Measurements from ENCODE around the gene KCP.

The KCP gene

DNA sequence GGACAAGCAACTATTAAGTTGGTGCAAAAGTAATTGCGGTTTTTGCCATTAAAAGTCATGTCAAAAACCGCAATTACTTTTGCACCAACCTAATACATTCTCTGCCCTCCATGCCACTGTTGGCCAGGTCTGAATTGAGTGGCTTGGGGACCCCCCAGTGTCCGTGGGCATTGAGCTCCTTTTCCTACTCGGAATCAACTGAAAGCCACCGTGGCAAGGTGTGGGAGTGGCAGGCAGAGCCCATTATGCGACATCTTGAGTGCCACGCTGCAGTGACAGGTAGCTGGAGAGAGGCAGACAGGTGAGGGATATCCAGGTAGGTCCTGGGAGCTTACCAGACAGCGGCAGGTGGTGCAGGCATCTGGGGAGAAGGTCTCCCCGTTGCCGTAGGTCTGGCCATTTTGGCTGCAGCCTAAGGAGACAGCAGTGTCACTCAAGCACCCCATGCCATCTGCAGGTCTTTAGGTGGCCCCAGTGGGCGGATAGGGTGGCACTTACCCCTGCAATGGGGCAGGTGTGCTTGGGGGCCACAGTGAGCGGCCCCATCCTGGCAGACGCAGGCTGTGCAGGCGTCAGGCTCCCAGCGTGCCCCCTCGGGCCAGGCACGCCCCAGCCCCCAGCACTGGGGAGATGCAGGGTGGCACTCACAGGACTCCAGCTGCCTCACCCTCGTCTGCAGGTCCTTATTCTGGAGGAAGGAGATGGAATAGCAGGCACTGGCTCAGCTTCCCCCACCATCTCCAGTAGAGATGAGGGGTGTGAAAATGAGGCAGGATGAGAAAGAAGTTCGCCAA, 3.5 kb downstream of the KCP start:
- Mint-ChIP-seq H3K4me3 (no peak overlapping the region), H3K27ac (no peak overlapping the region), H3K4me1 (peaks cover 14% of the 10 kb centered on the region), H3K27me3 (peaks cover 84% of the 10 kb centered on the region), H3K9me3 (no peaks in the 10 kb centered on the region)
- ATAC-seq: no peak
- DNase-seq: no peak

DNA sequence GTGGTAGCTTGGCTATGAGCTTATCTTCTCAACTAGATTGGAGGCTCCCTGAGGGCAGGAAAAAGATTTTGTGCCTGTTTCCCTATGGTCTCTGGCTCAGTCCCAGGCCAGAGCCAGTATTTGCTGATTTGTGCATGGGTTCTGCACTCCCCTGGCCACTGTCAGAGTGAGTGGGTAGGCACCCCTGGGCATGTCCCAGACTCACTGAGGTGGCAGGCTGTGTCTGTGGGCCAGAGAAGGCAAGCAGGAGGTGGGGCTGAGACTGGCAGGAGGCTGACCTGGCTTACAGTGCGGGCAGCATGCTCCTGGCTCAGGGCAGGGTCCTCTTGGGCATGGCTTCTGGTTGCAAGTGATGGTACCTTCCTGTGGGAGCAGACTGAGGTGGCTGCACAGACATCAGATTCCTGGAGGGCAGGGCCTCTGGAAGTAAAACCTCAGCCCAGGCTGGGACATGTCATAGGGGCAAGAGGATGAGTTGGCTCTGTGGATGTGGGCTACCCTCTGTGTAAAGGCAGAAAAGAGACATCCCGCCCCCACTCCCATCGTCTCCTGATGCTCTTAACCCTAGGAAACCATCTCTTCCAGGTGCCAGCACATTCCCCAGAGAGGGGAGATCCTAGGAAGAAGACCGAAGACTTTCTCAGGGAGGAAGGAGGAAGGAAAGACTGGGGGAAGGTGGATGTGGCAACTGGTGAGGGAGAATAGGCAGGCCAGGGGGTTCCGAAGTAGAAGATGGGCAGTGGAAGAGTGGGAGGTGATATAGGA, 4.3 kb downstream of the KCP start:
- DNase-seq: no peak
- Mint-ChIP-seq H3K4me1 (peaks cover 14% of the 10 kb centered on the region), H3K9me3 (no peaks in the 10 kb centered on the region), H3K27me3 (peaks cover 82% of the 10 kb centered on the region), H3K4me3 (no peak overlapping the region), H3K27ac (no peak overlapping the region)
- ATAC-seq: no peak

DNA sequence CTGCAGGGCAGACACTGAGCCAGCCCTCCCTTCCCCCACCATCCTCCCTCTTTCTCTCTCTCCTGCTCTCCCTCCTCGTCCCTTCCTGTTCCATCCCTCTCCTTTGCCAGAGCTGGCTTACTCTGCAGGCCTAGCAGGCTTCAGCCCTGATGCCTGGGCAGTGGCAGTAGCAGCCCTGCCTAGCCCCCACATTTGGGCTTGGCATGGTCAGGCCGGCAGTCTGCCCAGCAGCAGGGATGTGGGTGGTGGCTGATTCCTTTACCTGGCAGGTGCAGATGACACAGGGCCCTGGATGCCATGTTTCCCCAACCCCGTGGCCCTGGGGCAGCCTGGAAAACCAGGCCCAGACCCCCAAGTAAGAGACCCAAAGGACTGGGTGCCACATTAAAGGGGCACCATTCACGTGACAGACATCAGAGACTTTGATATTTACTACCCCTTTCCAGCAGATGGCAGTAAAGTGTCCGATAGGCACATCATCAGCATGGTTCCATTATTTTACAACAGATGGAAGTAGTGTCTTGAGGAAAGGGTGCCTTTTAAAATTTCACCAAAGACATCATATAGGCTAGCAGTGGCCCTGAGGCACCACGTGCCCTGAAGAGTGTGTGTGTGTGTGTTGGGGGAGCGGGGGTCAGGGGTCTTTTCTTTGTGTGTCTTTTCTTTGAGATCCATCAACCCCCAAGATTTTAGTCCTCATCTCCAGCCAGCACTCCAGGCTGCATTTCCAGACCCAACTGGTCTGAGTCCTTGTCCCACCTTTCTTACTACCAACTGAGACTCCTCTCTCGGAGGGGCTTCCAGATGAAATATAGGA, 5.9 kb downstream of the KCP start:
- Mint-ChIP-seq H3K4me3 (no peak overlapping the region), H3K27ac (peak overlapping the region in 1 of 2 donors; percentile 8), H3K9me3 (no peaks in the 10 kb centered on the region), H3K27me3 (peaks cover 66% of the 10 kb centered on the region), H3K4me1 (peaks cover 6% of the 10 kb centered on the region)
- ATAC-seq: peak; percentile 70
- DNase-seq: peak in 1 of 2 donors; percentile 36

DNA sequence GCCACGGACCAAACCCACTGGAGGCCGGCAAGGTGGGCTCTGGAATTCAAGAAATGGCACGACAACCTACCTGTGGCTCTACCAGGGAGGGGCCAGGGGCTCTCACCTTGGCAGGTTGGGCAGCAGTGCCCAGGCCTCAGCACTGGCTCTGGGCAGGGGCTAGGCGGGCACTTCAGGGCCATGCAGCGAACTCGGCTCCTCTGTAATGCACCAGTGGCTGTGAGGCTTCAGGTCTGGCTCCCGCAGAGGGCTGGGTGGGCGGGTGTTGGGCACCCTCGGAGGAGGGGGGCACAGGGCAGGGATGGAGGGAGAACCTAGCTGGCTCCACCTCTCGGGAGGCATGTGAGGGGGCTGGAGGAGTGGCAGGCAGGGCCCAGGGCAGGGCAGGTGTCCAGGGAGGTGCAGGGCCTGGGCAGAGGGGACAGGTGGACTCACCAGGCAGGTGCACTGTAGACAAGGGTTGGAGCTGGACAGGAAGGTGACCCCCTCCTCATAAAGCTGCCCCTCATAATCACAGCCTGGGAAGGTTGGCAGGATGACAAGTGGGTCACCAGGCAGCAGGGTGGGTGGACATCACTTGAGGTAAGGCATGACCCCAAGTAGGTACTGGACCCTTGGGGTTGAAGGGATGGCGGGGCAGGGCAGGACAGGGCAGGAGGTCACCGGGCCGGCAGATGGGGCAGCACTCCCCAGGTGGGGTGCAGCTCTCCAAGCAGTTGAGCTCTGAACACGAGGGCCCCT, 6.7 kb downstream of the KCP start:
- peaks cover 0 to under 1% of the 10 kb centered on the region in 2 donors for H3K9me3 Mint-ChIP-seq
- H3K27me3 Mint-ChIP-seq: peaks cover 58% of the 10 kb centered on the region
- DNase-seq (no peak), ATAC-seq (peak; percentile 29)
- H3K27ac Mint-ChIP-seq: no peak overlapping the region
- H3K4me1 Mint-ChIP-seq: peaks cover 4% of the 10 kb centered on the region
- no peak overlapping the region for H3K4me3 Mint-ChIP-seq

DNA sequence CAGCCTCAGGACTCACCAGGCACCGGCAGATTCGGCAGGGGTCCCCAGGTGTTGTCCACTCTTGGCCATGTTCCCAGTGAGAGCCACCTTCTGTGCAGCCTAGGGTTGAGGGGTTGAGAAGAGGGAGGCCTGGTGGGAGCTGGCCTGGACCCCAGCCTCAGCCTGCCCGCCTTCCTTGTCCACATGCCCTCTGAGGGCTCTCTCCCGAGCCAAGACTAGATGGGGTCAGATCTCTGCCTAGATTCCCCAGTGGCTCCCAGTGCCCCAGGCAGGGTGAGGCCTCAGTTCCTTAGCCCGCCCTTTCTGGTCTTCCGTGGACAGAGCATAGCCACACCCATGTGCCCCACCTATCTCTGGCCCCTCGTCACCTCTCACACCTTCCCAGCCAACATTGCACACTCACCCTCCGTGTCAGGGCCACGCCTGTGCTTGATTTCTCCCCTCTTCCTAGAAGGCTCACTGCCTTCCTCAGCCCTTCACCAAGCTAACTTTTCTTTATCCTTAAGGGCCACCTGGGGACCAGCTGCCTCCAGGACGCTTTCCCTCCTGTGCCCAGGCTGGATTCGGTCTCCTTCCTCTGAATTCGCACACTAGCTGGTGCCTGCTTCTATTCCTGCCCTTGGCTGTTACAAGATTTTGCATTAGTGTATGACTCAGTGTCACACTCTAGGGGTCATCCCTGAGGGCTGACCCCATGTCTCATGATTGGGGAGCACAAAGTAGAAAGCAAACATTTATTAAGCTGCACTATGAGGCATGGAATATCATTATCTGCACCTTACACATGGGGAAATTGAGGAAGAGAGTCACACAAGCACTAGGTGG, 7.5 kb downstream of the KCP start:
- Mint-ChIP-seq H3K9me3 (peaks cover 4 to 7% of the 10 kb centered on the region in 2 donors), H3K27ac (peak overlapping the region in 1 of 2 donors; percentile 45), H3K27me3 (peaks cover 50% of the 10 kb centered on the region), H3K4me1 (peaks cover 4% of the 10 kb centered on the region), H3K4me3 (no peak overlapping the region)
- ATAC-seq (no peak), DNase-seq (no peak)

DNA sequence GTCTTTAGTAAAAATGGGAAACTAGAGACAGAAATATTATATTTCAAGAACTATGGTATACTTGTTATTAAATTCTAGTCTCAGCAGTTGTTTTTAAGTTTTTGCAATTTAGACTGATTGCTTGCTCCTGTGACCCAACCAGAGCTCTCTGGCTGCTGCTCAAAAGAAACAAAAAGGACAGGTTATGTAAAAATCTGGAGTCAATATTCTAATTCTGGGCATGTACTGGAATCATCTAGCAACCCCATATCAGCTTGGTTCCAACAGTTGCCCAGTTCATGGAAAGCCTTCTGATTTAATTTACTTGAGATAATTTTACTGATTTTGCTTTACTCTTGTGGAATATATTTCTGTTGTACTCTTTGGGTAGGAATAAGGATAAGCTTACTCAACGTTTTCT, 10.3 kb downstream of the KCP start:
- Mint-ChIP-seq H3K4me1 (peaks cover 4% of the 10 kb centered on the region), H3K4me3 (no peak overlapping the region), H3K27me3 (peaks cover 23% of the 10 kb centered on the region), H3K27ac (no peak overlapping the region), H3K9me3 (peaks cover 4 to 7% of the 10 kb centered on the region in 2 donors)
- DNase-seq: no peak
- ATAC-seq: no peak

DNA sequence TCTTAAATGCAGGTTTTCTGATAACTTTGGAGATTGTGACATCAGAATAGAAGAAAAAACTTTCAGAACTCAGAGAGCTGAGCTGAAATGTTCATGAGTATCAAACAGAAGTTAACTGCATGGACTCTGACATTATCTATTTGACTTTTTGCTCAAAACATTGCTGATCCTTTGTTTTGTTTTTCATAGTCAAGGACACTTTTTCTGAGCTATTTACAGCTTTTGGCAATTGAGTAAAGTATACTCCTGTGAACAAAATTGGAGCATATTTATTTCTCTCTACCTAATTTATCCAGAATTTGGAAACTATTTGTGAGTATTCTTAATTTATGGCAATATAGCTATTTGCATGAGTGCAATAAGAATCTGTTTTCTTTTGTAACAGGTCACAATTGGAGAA, 11.1 kb downstream of the KCP start:
- no peak for ATAC-seq
- Mint-ChIP-seq H3K27me3 (peaks cover 21% of the 10 kb centered on the region), H3K27ac (no peak overlapping the region), H3K4me3 (no peak overlapping the region), H3K4me1 (peaks cover 2% of the 10 kb centered on the region), H3K9me3 (peaks cover 4 to 7% of the 10 kb centered on the region in 2 donors)
- DNase-seq: no peak

DNA sequence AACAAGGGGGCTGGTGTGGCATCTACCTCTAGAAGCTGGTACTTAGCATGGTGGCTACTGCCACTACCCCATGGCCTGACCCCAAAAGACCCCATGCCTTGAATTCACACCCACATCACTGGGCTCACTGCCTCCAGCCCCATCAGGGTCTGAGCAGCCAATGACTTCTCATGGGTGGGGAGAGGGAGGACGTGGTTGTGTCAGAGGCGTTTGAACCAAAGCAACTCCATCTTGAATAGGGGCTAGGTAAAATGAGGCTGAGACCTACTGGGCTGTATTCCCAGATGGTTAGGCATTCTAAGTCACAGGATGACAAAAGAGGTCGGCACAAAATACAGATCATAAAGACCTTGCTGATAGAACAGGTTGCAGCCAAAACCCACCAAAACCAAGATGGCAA, 15.2 kb downstream of the KCP start:
- H3K27ac Mint-ChIP-seq: no peak overlapping the region

DNA sequence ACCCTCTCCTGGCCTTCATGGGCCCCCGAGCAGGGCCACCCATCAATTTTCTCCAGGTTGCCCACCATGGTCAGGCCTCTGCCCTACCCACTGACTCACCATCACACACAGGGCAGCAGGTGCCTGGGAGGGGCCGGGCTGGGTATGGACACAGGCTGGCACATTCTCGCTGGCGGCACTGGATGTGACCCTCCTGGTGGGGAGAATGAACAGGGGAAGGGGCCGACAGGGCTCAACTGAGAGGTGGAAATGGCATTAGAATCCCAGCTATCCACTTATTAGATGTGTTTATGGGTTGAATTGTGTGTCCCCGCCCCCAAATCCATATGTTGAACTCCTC, 16.4 kb downstream of the KCP start:
- DNase-seq (no peak), ATAC-seq (no peak)
- Mint-ChIP-seq H3K9me3 (peaks cover 4 to 7% of the 10 kb centered on the region in 2 donors), H3K27ac (no peak overlapping the region), H3K27me3 (peaks cover 15% of the 10 kb centered on the region), H3K4me3 (no peak overlapping the region), H3K4me1 (no peaks in the 10 kb centered on the region)

More for the DNA sequence above, 15.2 kb downstream of the KCP start:
- H3K4me1 Mint-ChIP-seq: no peaks in the 10 kb centered on the region
- H3K9me3 Mint-ChIP-seq: peaks cover 4 to 7% of the 10 kb centered on the region in 2 donors
- peaks cover 15% of the 10 kb centered on the region for H3K27me3 Mint-ChIP-seq
- DNase-seq (no peak), ATAC-seq (no peak)
- no peak overlapping the region for H3K4me3 Mint-ChIP-seq

DNA sequence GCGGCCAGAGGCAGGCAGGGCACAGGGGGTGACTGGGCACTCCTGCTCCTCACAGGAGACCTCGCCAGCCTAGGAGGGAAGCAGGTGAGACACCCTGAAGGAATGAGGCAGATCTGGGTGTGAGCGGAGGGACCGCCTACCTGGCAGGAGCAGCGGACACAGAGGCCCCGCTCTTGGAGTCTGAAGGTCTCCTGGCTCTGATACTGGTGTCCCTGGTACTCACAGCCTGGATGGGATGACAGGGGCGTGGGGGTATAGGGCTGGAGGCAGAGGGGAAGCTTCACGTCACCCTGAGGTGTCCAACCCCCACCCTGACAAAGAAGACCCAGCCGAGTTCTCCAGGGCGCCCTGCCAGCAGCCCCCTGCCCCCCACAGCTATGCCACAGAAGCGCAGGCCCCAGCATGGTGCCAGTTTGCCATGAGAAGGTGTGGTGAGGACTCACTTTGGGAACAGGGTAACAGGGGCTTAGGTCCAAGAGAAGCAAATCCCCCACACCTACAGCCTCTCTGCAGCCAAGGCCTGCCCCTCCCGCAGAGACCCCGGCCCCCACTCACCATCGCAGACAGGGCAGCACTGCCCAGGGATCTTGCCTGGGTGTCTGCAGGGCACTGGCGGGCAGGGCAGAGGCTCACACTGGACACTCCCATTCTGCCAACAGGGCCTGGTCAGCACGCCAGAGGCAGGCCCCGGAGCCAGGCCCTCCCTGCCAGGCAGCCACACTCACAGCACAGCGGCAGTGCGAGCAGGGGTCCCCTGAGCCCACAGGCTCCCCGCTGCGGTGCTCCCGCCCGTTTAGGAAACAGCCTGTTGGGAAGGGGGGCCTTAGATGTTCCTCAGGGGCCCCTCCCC, 17.0 kb downstream of the KCP start:
- H3K4me1 Mint-ChIP-seq: no peaks in the 10 kb centered on the region
- H3K27ac Mint-ChIP-seq: no peak overlapping the region
- peaks cover 2 to 3% of the 10 kb centered on the region in 2 donors for H3K9me3 Mint-ChIP-seq
- ATAC-seq: no peak
- H3K4me3 Mint-ChIP-seq: no peak overlapping the region
- H3K27me3 Mint-ChIP-seq: peaks cover 15% of the 10 kb centered on the region
- no peak for DNase-seq

DNA sequence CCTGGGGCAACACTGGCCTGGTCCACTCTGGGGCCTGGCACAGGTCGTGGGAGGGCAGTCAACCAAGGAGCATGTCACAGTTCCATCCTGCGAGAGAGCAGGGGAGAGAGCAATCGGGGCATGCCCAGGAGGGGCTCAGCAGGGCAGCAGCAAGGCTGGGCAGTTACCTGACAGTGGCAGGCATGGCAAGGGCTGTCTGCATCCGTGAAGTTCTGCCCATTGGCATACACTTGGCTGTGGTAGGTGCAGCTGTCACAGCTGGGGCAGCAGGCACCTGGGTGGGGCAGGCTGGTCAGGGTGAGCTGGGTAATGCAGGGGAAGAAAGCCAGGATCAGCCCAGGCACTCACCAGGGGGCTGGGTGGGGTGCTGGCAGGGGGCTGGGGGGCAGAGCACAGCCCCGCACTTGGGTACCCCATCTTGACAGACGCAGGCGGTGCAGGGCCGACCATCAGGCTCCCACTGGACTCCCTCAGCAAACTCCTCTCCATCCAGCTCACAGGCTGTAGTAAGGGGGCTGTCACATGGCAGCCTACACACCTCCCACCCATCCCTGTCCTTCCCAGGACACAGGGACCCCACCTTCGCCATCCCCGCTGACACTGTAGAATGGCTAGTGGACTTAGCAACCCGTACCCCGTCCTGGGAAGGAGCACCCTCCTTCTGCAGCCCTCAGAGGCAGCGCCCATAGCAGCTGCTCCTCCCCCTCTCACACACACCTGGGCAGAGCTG, 17.8 kb downstream of the KCP start:
- peaks cover 15% of the 10 kb centered on the region for H3K27me3 Mint-ChIP-seq
- H3K9me3 Mint-ChIP-seq: no peaks in the 10 kb centered on the region
- H3K27ac Mint-ChIP-seq: no peak overlapping the region
- DNase-seq (no peak), ATAC-seq (peak; percentile 11)
- H3K4me1 Mint-ChIP-seq: no peaks in the 10 kb centered on the region
- H3K4me3 Mint-ChIP-seq: no peak overlapping the region

DNA sequence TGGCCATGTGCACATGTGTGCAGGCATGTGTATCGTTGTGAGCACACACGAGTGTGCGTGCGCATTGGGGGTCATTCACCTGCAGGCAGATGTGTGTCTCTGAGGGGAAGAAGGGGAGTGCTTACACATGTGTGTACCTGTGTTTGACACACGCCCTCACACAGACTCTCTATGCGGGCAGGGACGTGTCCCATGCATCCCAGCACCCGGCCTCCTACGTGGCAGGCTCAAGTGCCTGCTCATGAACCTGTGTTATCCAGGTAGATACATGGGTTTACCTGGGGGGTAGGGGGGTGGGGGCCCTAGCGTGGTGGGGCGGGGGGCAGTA, 18.6 kb downstream of the KCP start:
- no peak for DNase-seq
- Mint-ChIP-seq H3K4me3 (no peak overlapping the region), H3K9me3 (no peaks in the 10 kb centered on the region), H3K4me1 (no peaks in the 10 kb centered on the region), H3K27ac (no peak overlapping the region), H3K27me3 (peaks cover 15% of the 10 kb centered on the region)
- ATAC-seq: no peak

DNA sequence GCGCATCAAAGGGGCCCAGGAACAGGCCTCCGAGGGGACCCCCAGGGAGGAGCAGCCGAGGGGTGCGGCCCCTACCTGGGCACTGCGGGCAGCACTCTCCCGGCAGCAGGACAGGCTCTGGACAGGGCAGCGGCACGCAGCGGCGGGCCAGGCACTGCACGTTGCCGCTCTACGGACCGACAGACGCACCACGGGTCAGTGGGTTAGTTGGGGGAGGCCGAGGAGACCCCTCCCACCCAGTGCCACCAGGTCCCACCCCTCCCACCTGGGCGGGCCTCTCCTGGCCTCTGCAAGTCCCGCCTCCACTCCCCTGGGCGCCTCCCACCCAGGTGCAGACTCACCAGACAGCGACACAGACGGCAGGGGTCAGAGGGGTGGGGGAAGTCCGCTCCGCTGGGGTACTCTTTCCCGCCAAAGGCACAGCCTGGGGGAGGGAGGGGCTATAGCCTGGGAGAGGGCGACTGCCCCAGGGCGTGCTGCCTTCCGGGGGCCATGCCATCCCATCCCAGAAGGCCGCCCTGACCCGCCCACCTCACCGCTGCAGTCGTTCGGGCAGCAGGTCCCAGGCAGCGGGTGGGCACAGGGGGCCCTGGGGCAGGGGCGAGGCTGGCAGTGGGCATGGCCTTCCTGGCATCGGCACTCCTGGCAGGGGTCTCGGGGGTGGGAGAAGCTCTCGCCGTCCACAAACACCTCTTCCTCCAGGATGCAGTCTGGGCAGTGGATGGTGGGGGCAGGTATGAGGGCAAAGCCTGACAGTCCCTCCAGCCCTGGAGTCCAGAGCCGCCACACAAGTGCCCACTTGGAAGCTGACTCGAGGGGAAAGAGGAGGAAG, 19.2 kb downstream of the KCP start:
- peaks cover 15% of the 10 kb centered on the region for H3K27me3 Mint-ChIP-seq
- DNase-seq (no peak), ATAC-seq (peak; percentile 36)
- H3K9me3 Mint-ChIP-seq: no peaks in the 10 kb centered on the region
- no peaks in the 10 kb centered on the region for H3K4me1 Mint-ChIP-seq
- H3K27ac Mint-ChIP-seq: no peak overlapping the region
- no peak overlapping the region for H3K4me3 Mint-ChIP-seq

Data from stimulated activated naive CD8-positive, alpha-beta T cell treated with anti-CD3 and anti-CD28 coated beads, Interleukin-15, amount 100 ng/mL, for 72 hours (primary cell).